HG03378 (cell line): ENCODE measurements around the gene KCNK7.
"Not testable (repeated sequence)": the region's sequence is repeated elsewhere in the genome, so short reads cannot be mapped to it uniquely, and the experiment has no call there.

Source experiments
- ATAC-seq: cut with Tn5 transposase; IDR thresholded peaks from one replicate; pipeline ENCODE4 v1.9.1; 2021; ENCODE audit warnings: mild to moderate bottlenecking, moderate library complexity; ENCODE audit not compliant: unreplicated experiment

Gene KCNK7

GRCh38 chr11:65595543-65596281, at the start of gene KCNK7:
Gene KCNK7 (minus strand): TSS chr11:65595800. CDS start chr11:65595772, 28 bp downstream.
- ATAC-seq, result no peak

GRCh38 chr11:65644837-65645236, 49.2 kb upstream of the KCNK7 start:
- ATAC-seq, result no peak

GRCh38 chr11:65643971-65644370, 48.4 kb upstream of the KCNK7 start:
- no peak for ATAC-seq

- no peak for ATAC-seq
These were observed 46.5 kb upstream of the KCNK7 start for GRCh38 chr11:65642014-65642671.

GRCh38 chr11:65641297-65642013, 45.9 kb upstream of the KCNK7 start:
- no peak for ATAC-seq

GRCh38 chr11:65640483-65641296, 45.1 kb upstream of the KCNK7 start:
- no peak for ATAC-seq

GRCh38 chr11:65639623-65640482, 44.3 kb upstream of the KCNK7 start:
- no peak for ATAC-seq

GRCh38 chr11:65639228-65639597, 43.6 kb upstream of the KCNK7 start:
- not testable (repeated sequence) for ATAC-seq

- no peak for ATAC-seq
These were observed 42.3 kb upstream of the KCNK7 start, which contains the start of gene SIPA1 for GRCh38 chr11:65637794-65638419. Gene SIPA1 (plus strand): TSS chr11:65638101. CDS start chr11:65640922, 2,821 bp downstream.

GRCh38 chr11:65637032-65637557, 41.5 kb upstream of the KCNK7 start:
- no peak for ATAC-seq

- no peak for ATAC-seq
These were observed 40.8 kb upstream of the KCNK7 start for GRCh38 chr11:65636108-65637031.

- no peak for ATAC-seq
These were observed 39.5 kb upstream of the KCNK7 start for GRCh38 chr11:65634905-65635731.

- ATAC-seq, result no peak
These were observed 38.8 kb upstream of the KCNK7 start for GRCh38 chr11:65634440-65634839.

- no peak for ATAC-seq
These were observed 38.5 kb upstream of the KCNK7 start for GRCh38 chr11:65634109-65634436.

- ATAC-seq, result no peak
These were observed 37.9 kb upstream of the KCNK7 start for GRCh38 chr11:65633390-65634108.

GRCh38 chr11:65630215-65630614, 34.6 kb upstream of the KCNK7 start:
- no peak for ATAC-seq

- no peak for ATAC-seq
These were observed 34.0 kb upstream of the KCNK7 start for GRCh38 chr11:65629579-65629978.
